D721Med (cell line): ENCODE results near the gene RSF1.

ENCODE experiments used
- DNase-seq: peaks from one replicate; pipeline ENCODE4 v3.0.0; 2011; ENCODE audit warnings: low spot score; ENCODE audit not compliant: insufficient read length
- FAIRE-seq: peaks from 2 replicates; lab custom pipeline; 2011; peaks lifted over from hg19 to GRCh38; lab: Jason Lieb, UNC
- TF ChIP-seq, protein P1 (sequence below): IDR thresholded peaks from 2 replicates; pipeline ENCODE4 v1.5.1; 2012; ENCODE audit warnings: mild to moderate bottlenecking, control low read depth; ENCODE audit not compliant: insufficient read depth; ENCODE audit errors: missing control alignments

RSF1 gene

DNA sequence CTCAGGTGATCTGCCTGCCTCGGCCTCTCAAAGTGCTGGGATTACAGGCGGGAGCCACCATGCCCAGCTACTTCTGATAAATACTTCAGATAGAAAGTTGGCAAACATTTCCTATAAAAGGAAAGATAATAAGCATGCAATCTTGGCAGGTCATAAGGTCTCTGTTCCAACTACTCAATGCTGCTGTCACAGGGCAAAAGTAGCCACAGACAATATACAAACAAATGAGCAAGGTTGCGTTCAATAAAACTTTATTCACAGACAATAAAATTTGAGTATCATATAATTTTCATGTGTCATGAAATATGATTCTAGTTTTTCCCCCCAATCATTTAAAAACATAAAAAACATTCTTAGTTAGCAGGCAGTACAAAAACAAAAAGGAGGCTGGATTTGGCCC is 129.9 kb downstream of the RSF1 start:
- TF ChIP-seq, protein P1, sequence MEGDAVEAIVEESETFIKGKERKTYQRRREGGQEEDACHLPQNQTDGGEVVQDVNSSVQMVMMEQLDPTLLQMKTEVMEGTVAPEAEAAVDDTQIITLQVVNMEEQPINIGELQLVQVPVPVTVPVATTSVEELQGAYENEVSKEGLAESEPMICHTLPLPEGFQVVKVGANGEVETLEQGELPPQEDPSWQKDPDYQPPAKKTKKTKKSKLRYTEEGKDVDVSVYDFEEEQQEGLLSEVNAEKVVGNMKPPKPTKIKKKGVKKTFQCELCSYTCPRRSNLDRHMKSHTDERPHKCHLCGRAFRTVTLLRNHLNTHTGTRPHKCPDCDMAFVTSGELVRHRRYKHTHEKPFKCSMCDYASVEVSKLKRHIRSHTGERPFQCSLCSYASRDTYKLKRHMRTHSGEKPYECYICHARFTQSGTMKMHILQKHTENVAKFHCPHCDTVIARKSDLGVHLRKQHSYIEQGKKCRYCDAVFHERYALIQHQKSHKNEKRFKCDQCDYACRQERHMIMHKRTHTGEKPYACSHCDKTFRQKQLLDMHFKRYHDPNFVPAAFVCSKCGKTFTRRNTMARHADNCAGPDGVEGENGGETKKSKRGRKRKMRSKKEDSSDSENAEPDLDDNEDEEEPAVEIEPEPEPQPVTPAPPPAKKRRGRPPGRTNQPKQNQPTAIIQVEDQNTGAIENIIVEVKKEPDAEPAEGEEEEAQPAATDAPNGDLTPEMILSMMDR: no peak
- DNase-seq (no peak), FAIRE-seq (no peak)

- DNase-seq (no peak), FAIRE-seq (no peak)
- TF ChIP-seq, protein P1: no peak
These were observed 133.4 kb downstream of the RSF1 start for GRCh38 chr11:77687088-77687487.

- DNase-seq (no peak), FAIRE-seq (no peak)
- TF ChIP-seq, protein P1: no peak
These were observed 143.4 kb downstream of the RSF1 start for GRCh38 chr11:77677138-77677537.

DNA sequence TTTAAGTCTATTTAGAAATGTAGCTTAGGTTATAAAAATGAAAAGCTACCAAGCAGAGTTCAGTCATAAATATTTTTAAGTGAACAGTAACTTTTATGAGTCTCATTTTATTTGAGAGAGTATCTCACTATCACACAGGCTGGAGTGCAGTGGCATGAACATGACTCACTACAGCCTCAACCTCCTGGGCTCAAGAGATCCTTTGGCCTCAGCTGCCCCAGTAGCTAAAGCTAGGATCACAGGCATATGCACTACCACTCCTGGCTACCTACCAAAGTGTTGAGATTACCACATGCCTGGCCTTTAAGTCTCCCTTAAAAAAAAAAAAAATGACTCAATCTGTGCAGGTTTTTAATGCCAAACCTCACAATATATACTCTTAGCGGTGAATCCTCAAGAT is 148.3 kb downstream of the RSF1 start:
- TF ChIP-seq, protein P1: no peak
- FAIRE-seq (no peak), DNase-seq (no peak)

DNA sequence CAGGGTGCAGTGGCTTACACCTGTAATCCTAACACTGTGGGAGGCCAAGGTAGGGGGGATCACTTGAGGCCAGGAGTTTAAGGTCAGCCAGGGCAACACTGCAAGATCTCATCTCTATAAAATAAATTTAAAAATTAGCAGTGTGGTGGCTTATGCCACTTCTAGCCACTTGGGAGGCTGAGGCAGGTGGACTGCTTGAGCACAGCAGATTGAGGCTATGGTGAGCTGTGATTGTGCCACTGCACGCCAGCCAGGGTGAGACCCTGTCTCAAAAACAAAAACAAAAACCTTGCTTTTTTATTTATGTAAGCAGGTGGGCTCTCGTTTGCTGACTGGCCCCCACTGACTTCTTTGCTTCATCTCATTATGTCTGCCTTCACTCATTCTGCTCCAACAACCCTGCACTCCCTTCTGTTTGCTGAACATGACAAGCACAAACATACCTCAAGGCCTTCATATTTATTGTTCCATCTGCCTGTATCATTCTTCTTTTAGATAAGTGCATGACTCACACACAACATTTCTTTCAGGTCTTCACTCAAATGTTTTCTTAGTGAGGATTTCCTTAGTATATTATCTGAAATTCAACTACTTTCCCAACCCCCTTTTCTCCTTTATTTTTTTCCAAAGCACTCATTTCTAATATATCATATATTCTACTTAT is 150.5 kb downstream of the RSF1 start:
- TF ChIP-seq, protein P1: no peak
- no peak for DNase-seq
- no peak for FAIRE-seq

DNA sequence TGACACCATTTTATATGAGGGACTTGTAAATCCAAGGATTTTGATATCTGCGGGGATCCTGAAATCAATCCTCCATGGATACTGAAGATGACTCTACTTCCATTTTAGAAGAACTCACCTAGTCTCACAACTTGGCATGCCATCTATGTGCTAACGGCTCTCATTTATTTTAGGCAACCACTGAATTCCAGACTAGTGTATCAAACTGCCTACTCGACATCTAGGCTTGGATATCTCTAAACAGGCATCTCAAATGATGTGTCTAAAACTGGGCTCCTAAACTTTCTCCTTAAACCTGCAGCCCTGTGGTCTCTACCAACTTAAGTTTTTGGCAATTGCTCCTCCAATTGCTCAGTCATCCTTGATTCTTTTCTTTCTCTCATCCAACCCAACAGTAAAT is 151.8 kb downstream of the RSF1 start:
- FAIRE-seq: no peak
- DNase-seq: no peak
- TF ChIP-seq, protein P1: no peak

DNA sequence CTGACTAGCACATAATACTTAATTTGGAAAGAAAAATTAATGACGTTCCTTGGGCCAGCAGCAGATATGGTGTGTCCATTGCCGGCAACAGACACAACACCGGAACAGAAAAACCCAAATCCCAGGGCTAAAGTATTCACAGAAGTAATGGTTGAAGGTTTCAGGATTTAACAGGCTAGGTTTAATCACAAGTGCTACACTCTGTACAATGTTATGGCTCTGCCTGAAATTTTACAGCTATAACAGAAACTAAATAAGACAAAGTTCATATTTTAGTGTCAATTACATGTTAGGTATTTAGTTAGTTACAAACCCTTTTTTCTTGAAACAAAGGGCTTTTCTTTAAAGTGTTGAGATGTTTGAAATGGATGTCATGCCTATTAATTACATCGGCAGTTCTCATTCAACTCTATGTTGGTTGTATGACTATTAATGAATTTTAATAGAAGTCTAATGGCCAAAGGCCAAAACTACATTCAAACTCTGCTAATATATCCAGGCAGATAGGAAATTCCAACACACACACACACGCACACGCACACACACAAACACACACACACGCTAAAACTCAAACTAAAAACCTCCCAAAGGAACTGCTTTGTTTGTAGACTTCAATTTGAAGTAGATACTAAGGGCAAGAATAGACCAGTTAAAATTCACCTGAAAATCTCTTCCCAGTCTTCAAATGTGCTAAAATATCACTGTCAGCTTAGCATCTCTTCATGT is 155.1 kb downstream of the RSF1 start:
- no peak for DNase-seq
- TF ChIP-seq, protein P1: no peak
- FAIRE-seq: no peak
